Measurements from ENCODE around the gene RGS9. TPM values are rescaled to one million over a fixed set of nuclear protein-coding genes. Genes with fewer than 3 reads are reported as not detected.

RGS9 gene
- total RNA-seq, 1 experiment from 2014 or later, result 8.6 TPM

DNA sequence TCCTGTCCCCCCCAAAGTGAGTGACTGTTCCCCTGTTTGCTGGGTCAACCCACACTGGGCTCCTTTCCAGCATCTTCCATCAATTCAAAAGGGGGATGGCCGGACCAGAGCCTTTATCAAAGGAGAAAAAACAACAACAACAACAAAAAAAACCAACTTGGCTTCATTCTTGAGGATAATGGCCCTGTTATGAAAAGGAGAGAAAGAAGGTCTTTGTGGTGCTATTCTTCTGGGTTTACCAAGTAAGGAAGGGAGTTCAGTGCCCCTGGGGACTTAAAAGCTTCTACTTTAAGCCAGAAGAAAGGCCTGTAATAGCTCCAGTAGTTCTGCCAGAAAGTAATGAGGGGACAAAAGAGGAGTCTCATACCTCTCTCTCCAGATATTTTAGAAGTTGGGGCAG, 71.5 kb downstream of the RGS9 start:
- Histone ChIP-seq H3K36me3 (ENCODE audit: control insufficient read depth in 1 of 2, insufficient read depth in 2 of 2, low read length in 2 of 2) (no peaks in the 10 kb centered on the region), H3K79me2 (ENCODE audit: insufficient read depth, low read length) (no peaks in the 10 kb centered on the region), H3K9me2 (ENCODE audit: insufficient read depth) (no peaks in the 10 kb centered on the region), H2AFZ (ENCODE audit: low read depth, low read length, poor library complexity, severe bottlenecking) (no peak overlapping the region), H3K27me3 (ENCODE audit: insufficient read depth, low read length) (no peaks in the 10 kb centered on the region; the same call in 1 of the 2 replicates), H3K9ac (ENCODE audit: low read length) (no peak overlapping the region), H3K4me2 (ENCODE audit: low read length) (no peak overlapping the region), H3K9me3 (ENCODE audit: control insufficient read depth in 1 of 2, insufficient read depth in 1 of 2, low read depth in 1 of 2, low read length in 2 of 2) (no peaks in the 10 kb centered on the region), H3K4me3 (replicated peaks in 1 of 2; ENCODE audit: low read depth in 1 of 2, low read length in 2 of 2) (no peak overlapping the region), H3K4me1 (ENCODE audit: control insufficient read depth in 1 of 2, insufficient read depth in 2 of 2, low read length in 2 of 2) (no peaks in the 10 kb centered on the region), H4K20me1 (ENCODE audit: insufficient read depth) (no peaks in the 10 kb centered on the region), H3K27ac (ENCODE audit: low read depth, low read length) (no peak overlapping the region)
- POLR2A ChIA-PET, result no interaction called here
- intact Hi-C loops (cut with micrococcal nuclease), result no loop called here
- TF ChIP-seq, protein P1, sequence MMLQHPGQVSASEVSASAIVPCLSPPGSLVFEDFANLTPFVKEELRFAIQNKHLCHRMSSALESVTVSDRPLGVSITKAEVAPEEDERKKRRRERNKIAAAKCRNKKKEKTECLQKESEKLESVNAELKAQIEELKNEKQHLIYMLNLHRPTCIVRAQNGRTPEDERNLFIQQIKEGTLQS (IDR thresholded peaks at IDR 0.05), result no peak
- no peak for TF ChIP-seq ELF1 (IDR thresholded peaks at IDR 0.05; ENCODE audit: borderline replicate concordance, low read depth)
- no peak for TF ChIP-seq ZFX (IDR thresholded peaks at IDR 0.05)
- TF ChIP-seq, protein P2, sequence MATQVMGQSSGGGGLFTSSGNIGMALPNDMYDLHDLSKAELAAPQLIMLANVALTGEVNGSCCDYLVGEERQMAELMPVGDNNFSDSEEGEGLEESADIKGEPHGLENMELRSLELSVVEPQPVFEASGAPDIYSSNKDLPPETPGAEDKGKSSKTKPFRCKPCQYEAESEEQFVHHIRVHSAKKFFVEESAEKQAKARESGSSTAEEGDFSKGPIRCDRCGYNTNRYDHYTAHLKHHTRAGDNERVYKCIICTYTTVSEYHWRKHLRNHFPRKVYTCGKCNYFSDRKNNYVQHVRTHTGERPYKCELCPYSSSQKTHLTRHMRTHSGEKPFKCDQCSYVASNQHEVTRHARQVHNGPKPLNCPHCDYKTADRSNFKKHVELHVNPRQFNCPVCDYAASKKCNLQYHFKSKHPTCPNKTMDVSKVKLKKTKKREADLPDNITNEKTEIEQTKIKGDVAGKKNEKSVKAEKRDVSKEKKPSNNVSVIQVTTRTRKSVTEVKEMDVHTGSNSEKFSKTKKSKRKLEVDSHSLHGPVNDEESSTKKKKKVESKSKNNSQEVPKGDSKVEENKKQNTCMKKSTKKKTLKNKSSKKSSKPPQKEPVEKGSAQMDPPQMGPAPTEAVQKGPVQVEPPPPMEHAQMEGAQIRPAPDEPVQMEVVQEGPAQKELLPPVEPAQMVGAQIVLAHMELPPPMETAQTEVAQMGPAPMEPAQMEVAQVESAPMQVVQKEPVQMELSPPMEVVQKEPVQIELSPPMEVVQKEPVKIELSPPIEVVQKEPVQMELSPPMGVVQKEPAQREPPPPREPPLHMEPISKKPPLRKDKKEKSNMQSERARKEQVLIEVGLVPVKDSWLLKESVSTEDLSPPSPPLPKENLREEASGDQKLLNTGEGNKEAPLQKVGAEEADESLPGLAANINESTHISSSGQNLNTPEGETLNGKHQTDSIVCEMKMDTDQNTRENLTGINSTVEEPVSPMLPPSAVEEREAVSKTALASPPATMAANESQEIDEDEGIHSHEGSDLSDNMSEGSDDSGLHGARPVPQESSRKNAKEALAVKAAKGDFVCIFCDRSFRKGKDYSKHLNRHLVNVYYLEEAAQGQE (IDR thresholded peaks at IDR 0.05; ENCODE audit: low read depth), result no peak
- TF ChIP-seq, protein P3, sequence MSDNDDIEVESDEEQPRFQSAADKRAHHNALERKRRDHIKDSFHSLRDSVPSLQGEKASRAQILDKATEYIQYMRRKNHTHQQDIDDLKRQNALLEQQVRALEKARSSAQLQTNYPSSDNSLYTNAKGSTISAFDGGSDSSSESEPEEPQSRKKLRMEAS (IDR thresholded peaks at IDR 0.05), result no peak
- no peak for TF ChIP-seq POLR2AphosphoS5 (IDR thresholded peaks at IDR 0.05; ENCODE audit: low read depth, low read length)
- no peak for TF ChIP-seq SP1 (IDR thresholded peaks at IDR 0.05; ENCODE audit: low read depth)
- TF ChIP-seq, protein P4, sequence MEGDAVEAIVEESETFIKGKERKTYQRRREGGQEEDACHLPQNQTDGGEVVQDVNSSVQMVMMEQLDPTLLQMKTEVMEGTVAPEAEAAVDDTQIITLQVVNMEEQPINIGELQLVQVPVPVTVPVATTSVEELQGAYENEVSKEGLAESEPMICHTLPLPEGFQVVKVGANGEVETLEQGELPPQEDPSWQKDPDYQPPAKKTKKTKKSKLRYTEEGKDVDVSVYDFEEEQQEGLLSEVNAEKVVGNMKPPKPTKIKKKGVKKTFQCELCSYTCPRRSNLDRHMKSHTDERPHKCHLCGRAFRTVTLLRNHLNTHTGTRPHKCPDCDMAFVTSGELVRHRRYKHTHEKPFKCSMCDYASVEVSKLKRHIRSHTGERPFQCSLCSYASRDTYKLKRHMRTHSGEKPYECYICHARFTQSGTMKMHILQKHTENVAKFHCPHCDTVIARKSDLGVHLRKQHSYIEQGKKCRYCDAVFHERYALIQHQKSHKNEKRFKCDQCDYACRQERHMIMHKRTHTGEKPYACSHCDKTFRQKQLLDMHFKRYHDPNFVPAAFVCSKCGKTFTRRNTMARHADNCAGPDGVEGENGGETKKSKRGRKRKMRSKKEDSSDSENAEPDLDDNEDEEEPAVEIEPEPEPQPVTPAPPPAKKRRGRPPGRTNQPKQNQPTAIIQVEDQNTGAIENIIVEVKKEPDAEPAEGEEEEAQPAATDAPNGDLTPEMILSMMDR (IDR thresholded peaks at IDR 0.05 in 2 of 3, conservative IDR thresholded peaks at IDR 0.05 in 1 of 3; ENCODE audit: borderline replicate concordance in 1 of 3, insufficient read depth in 1 of 3, low read depth in 2 of 3, low read length in 2 of 3), result no peak
- no peak for TF ChIP-seq EZH2 (IDR thresholded peaks at IDR 0.05)
- no peak for TF ChIP-seq CEBPB (IDR thresholded peaks at IDR 0.05; ENCODE audit: low read depth)
- no peak for TF ChIP-seq EZH2phosphoT487 (IDR thresholded peaks at IDR 0.05; ENCODE audit: borderline replicate concordance)
- no peak for TF ChIP-seq RAD21 (IDR thresholded peaks at IDR 0.05; ENCODE audit: low read depth)
- TF ChIP-seq EGR1 (IDR thresholded peaks at IDR 0.05; ENCODE audit: low read depth), result no peak
- TF ChIP-seq, protein P5, sequence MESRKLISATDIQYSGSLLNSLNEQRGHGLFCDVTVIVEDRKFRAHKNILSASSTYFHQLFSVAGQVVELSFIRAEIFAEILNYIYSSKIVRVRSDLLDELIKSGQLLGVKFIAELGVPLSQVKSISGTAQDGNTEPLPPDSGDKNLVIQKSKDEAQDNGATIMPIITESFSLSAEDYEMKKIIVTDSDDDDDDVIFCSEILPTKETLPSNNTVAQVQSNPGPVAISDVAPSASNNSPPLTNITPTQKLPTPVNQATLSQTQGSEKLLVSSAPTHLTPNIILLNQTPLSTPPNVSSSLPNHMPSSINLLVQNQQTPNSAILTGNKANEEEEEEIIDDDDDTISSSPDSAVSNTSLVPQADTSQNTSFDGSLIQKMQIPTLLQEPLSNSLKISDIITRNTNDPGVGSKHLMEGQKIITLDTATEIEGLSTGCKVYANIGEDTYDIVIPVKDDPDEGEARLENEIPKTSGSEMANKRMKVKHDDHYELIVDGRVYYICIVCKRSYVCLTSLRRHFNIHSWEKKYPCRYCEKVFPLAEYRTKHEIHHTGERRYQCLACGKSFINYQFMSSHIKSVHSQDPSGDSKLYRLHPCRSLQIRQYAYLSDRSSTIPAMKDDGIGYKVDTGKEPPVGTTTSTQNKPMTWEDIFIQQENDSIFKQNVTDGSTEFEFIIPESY (IDR thresholded peaks at IDR 0.05; ENCODE audit: extremely low read depth, insufficient replicate concordance, low read length), result no peak
- TF ChIP-seq CBX3 (IDR thresholded peaks at IDR 0.05; ENCODE audit: low read depth), result no peak
- TF ChIP-seq JUND (IDR thresholded peaks at IDR 0.05), result no peak
- TF ChIP-seq ZNF274 (IDR thresholded peaks at IDR 0.05; ENCODE audit: low read depth, low read length), result no peak
- TF ChIP-seq SRF (IDR thresholded peaks at IDR 0.05; ENCODE audit: low read depth), result no peak
- no peak for TF ChIP-seq TCF7L2 (IDR thresholded peaks at IDR 0.05; ENCODE audit: borderline replicate concordance, extremely low read depth, insufficient read depth, insufficient read length)
- CTCF ChIA-PET, result interaction anchor here (2.1 kb wide), 1 partner anchor 23 kb away, joined by 5 read pairs; no protein-coding TSS in a partner anchor
- no peak for DNase-seq (ENCODE audit: low read depth, low spot score)
- BruUV-seq (replicated peaks), result no TSS peak
- ATAC-seq, result no peak
- RAD21 ChIA-PET (ENCODE audit: low non-redundant PET in 1 of 2, low total read pairs in 2 of 2, uncharacterized antibody in 2 of 2, unreplicated experiment in 2 of 2), result no interaction called here
